Measurements from ENCODE around the gene PCSK4.
"Not testable (repeated sequence)": the region's sequence is repeated elsewhere in the genome, so short reads cannot be mapped to it uniquely, and the experiment has no call there.

DNA sequence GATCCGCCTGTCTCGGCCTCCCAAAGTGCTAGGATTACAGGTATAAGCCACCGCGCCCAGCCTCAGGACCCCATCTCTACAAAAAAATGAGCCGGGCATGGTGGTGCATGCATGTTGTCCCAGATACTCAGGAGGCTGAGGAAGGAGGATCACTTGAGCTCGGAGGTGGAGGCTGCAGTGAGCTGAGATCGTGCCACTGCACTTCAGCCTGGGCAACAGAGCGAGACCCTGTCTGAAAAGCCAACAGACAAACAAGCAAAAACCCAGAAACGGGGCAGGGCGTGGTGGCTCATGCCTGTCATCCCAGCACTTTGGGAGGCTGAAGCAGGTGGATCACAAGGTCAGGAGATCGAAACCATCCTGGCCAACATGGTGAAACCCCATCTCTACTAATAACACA, 40.7 kb upstream of the PCSK4 start:
- TF ChIP-seq, protein P1, sequence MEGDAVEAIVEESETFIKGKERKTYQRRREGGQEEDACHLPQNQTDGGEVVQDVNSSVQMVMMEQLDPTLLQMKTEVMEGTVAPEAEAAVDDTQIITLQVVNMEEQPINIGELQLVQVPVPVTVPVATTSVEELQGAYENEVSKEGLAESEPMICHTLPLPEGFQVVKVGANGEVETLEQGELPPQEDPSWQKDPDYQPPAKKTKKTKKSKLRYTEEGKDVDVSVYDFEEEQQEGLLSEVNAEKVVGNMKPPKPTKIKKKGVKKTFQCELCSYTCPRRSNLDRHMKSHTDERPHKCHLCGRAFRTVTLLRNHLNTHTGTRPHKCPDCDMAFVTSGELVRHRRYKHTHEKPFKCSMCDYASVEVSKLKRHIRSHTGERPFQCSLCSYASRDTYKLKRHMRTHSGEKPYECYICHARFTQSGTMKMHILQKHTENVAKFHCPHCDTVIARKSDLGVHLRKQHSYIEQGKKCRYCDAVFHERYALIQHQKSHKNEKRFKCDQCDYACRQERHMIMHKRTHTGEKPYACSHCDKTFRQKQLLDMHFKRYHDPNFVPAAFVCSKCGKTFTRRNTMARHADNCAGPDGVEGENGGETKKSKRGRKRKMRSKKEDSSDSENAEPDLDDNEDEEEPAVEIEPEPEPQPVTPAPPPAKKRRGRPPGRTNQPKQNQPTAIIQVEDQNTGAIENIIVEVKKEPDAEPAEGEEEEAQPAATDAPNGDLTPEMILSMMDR (IDR thresholded peaks at IDR 0.05 in 2 of 3, conservative IDR thresholded peaks at IDR 0.05 in 1 of 3; ENCODE audit: borderline replicate concordance in 1 of 3, insufficient read depth in 1 of 3, low read depth in 2 of 3, low read length in 2 of 3) = not testable (repeated sequence)
- not testable (repeated sequence) for TF ChIP-seq POLR2A (IDR thresholded peaks at IDR 0.05; ENCODE audit: borderline replicate concordance, extremely low read depth, insufficient read depth, insufficient read length); EZH2 (IDR thresholded peaks at IDR 0.05); EZH2phosphoT487 (IDR thresholded peaks at IDR 0.05; ENCODE audit: borderline replicate concordance); ZBTB33 (IDR thresholded peaks at IDR 0.05; ENCODE audit: extremely low read depth, insufficient replicate concordance, low read length); SIN3A (IDR thresholded peaks at IDR 0.05; ENCODE audit: low read depth); TCF7L2 (IDR thresholded peaks at IDR 0.05; ENCODE audit: borderline replicate concordance, extremely low read depth, insufficient read depth, insufficient read length); POLR2AphosphoS5 (IDR thresholded peaks at IDR 0.05; ENCODE audit: low read depth, low read length)
- TF ChIP-seq, protein P2, sequence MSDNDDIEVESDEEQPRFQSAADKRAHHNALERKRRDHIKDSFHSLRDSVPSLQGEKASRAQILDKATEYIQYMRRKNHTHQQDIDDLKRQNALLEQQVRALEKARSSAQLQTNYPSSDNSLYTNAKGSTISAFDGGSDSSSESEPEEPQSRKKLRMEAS (IDR thresholded peaks at IDR 0.05) = not testable (repeated sequence)
